ENCODE data around the gene DUS2.

DNA sequence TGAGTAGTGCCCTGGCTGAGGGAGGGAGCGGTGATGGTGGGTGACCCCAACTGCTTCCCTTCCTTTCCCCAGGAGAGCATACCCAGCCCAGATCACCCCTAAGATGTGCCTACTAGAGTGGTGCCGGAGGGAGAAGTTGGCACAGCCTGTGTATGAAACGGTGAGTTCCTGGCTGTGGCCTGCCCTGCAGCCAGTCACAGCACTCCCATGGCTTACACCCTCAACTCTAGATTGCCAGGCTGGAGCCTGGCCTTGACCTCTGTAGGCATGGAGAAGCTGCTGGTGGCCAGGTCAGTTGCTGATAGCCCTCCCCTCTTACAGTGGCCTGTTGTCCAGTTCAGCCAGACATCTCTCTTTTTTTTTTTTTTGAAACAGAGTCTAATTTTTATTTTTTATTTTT lies 53.5 kb downstream of the DUS2 start:
- no peak for TF ChIP-seq POLR2AphosphoS5 (IDR thresholded peaks at IDR 0.05; ENCODE audit: low read depth, low read length)
- TF ChIP-seq TAF1 (IDR thresholded peaks at IDR 0.05; ENCODE audit: borderline replicate concordance, low read depth, low read length): no peak

Data from GM12892 (cell line).